Spleen (tissue), 7 donors: ENCODE measurements around the gene FOXJ1.

Experiments used
- POLR2A ChIP-seq, 3 donors: fragments of 450-650 bp; IDR thresholded peaks; one replicate each; pipeline ENCODE4 v1.5.1; 2017; ENCODE audit warnings: antibody characterized with exemption in 3 of 3, mild to moderate bottlenecking in 1 of 3
- POLR2AphosphoS5 ChIP-seq, 3 donors: sonication (generic); formaldehyde crosslinking; IDR thresholded peaks; one replicate each; pipeline ENCODE4 v1.5.1; 2017; ENCODE audit warnings: antibody characterized with exemption in 3 of 3
- TF ChIP-seq, protein P1 (sequence below), 11 experiments: fragments of 200-600 bp in 7 of 11; fragments of 450-650 bp in 4 of 11; sonication (generic) in 4 of 11; IDR thresholded peaks in 8 of 11; conservative IDR thresholded peaks in 3 of 11; 1 replicate in 7 of 11; 2 replicates in 4 of 11; pipeline versions ENCODE4 v1.4.0 to v1.8.0; 2016 to 2021; ENCODE audit warnings: antibody characterized with exemption in 11 of 11, inconsistent platforms in 4 of 11, mild to moderate bottlenecking in 1 of 11
- donor health status: DM: no; HTN: no; CAD: no; lungs with moderate emphysema.
- donor health status: DM: no; HTN: no; CAD: no.
- donor health status: DM: no; HTN: no; CAD: no.

DNA sequence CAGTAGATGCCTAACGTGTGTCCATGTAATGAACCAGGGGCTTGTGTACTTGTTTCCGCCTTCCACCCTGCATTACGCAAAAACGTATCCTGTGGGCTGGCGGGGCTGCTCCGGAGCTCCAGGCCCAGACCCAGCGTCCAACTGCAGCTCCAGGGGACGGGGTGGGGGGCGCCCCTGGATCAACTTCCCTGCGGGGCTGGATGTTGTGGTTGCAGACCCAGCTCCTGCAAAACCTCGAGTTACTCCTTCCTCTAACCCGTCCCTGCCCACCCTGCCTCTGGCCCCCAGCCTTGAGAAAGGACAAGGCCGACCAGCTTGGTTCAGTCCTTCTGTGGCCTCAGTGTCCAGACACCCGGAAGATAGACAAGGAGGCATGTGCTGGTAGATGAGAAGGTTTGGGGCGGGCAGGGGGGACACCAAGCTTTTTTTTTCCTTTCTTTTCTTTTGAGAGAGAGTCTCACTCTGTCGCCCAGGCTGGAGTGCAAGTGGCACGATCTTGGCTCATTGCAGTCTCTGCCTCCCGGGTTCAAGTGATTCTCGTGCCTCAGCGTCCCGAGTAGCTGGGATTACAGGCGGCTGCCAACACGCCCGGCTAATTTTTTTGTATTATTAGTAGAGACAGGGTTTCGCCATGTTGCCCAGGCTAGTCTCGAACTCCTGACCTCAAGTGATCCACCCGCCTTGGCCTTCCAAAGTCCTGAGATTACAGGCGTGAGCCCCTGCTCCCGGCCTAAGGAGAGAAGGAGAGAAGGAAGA is 36.7 kb downstream of the FOXJ1 start:
- TF ChIP-seq, protein P1, sequence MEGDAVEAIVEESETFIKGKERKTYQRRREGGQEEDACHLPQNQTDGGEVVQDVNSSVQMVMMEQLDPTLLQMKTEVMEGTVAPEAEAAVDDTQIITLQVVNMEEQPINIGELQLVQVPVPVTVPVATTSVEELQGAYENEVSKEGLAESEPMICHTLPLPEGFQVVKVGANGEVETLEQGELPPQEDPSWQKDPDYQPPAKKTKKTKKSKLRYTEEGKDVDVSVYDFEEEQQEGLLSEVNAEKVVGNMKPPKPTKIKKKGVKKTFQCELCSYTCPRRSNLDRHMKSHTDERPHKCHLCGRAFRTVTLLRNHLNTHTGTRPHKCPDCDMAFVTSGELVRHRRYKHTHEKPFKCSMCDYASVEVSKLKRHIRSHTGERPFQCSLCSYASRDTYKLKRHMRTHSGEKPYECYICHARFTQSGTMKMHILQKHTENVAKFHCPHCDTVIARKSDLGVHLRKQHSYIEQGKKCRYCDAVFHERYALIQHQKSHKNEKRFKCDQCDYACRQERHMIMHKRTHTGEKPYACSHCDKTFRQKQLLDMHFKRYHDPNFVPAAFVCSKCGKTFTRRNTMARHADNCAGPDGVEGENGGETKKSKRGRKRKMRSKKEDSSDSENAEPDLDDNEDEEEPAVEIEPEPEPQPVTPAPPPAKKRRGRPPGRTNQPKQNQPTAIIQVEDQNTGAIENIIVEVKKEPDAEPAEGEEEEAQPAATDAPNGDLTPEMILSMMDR (IDR thresholded peaks at IDR 0.05 in 8 of 11, conservative IDR thresholded peaks at IDR 0.05 in 3 of 11), result no peak
- TF ChIP-seq POLR2A (IDR thresholded peaks at IDR 0.05), result no peak
- no peak for TF ChIP-seq POLR2AphosphoS5 (IDR thresholded peaks at IDR 0.05)
